SU-DHL-6 (cell line): Measurements from ENCODE around the gene CFAP68.
A peak's percentile ranks its signal among the peaks of the same experiment; 100 is the strongest.

Experiments
- H2AFZ ChIP-seq: fragments of 200-600 bp; sonication (generic); 2 replicates; pipeline ENCODE4 v1.6.1; 2014; ENCODE audit warnings: low read depth, mild to moderate bottlenecking, moderate library complexity, mixed read lengths, antibody characterized with exemption, low read length; ENCODE audit not compliant: severe bottlenecking
- H3F3A ChIP-seq: fragments of 200-600 bp; shearing (Covaris generic); 2 replicates; pipeline ENCODE4 v1.6.0; 2016; ENCODE audit warnings: antibody characterized with exemption, mild to moderate bottlenecking; ENCODE audit not compliant: insufficient read depth
- H3K27ac ChIP-seq: fragments of 200-600 bp; sonication (generic); 2 replicates; pipeline ENCODE4 v1.5.1; 2016; ENCODE audit warnings: low read depth, mild to moderate bottlenecking, low read length, moderate library complexity, mixed read lengths
- H3K27me3 ChIP-seq: fragments of 200-600 bp; sonication (generic), shearing (Covaris generic); 2 replicates; pipeline ENCODE4 v1.6.0; 2014; ENCODE audit warnings: mild to moderate bottlenecking, low read length
- H3K36me3 ChIP-seq: fragments of 200-600 bp; sonication (generic); 2 replicates; pipeline ENCODE4 v1.6.1; 2014; ENCODE audit warnings: mild to moderate bottlenecking, low read length, mixed read lengths
- H3K4me2 ChIP-seq: fragments of 300-600, 200-600 bp; shearing (Covaris generic), sonication (generic); 2 replicates; pipeline ENCODE4 v1.6.0; 2014; ENCODE audit warnings: low read length, low read depth, mild to moderate bottlenecking; ENCODE audit not compliant: poor library complexity, severe bottlenecking
- H3K4me3 ChIP-seq: fragments of 200-600 bp; sonication (generic); 2 replicates; pipeline ENCODE4 v1.5.1; 2014; ENCODE audit warnings: antibody characterized with exemption, low read length, mild to moderate bottlenecking, mixed read lengths; ENCODE audit not compliant: insufficient read depth, poor library complexity, severe bottlenecking
- H3K79me2 ChIP-seq: fragments of 200-600 bp; sonication (generic); 2 replicates; pipeline ENCODE4 v1.6.1; 2014; ENCODE audit warnings: mild to moderate bottlenecking, low read length, moderate library complexity; ENCODE audit not compliant: insufficient read depth
- H3K9ac ChIP-seq: fragments of 200-600 bp; sonication (generic); 2 replicates; pipeline ENCODE4 v1.7.0; 2014; ENCODE audit warnings: mild to moderate bottlenecking, low read length
- H3K9me2 ChIP-seq: fragments of 200-600 bp; sonication (generic); replicated peaks from 2 replicates; pipeline ENCODE4 v1.6.1; 2014; ENCODE audit warnings: low read length; ENCODE audit not compliant: insufficient read depth
- H3K9me3 ChIP-seq: fragments of 200-600 bp; sonication (generic); 2 replicates; pipeline ENCODE4 v1.6.1; 2014; ENCODE audit warnings: low read length, mixed read lengths; ENCODE audit not compliant: insufficient read depth
- H4K20me1 ChIP-seq: fragments of 200-600 bp; sonication (generic); 2 replicates; pipeline ENCODE4 v1.6.1; 2014; ENCODE audit warnings: low read depth, mild to moderate bottlenecking, antibody characterized with exemption, low read length, moderate library complexity, mixed read lengths
- CTCF ChIP-seq: fragments of 200-600 bp; sonication (generic); IDR thresholded peaks from one replicate; pipeline ENCODE4 v1.5.1; 2017; ENCODE audit warnings: antibody characterized with exemption, mild to moderate bottlenecking, low read length, moderate library complexity; ENCODE audit not compliant: insufficient read depth, poor library complexity, severe bottlenecking
- EZH2phosphoT487 ChIP-seq: fragments of 200-600 bp; sonication (generic), shearing (Covaris generic); conservative IDR thresholded peaks from 2 replicates; pipeline ENCODE4 v1.6.1; 2018; ENCODE audit warnings: mild to moderate bottlenecking, antibody characterized with exemption, low read length, moderate library complexity, mixed read lengths

Gene CFAP68

DNA sequence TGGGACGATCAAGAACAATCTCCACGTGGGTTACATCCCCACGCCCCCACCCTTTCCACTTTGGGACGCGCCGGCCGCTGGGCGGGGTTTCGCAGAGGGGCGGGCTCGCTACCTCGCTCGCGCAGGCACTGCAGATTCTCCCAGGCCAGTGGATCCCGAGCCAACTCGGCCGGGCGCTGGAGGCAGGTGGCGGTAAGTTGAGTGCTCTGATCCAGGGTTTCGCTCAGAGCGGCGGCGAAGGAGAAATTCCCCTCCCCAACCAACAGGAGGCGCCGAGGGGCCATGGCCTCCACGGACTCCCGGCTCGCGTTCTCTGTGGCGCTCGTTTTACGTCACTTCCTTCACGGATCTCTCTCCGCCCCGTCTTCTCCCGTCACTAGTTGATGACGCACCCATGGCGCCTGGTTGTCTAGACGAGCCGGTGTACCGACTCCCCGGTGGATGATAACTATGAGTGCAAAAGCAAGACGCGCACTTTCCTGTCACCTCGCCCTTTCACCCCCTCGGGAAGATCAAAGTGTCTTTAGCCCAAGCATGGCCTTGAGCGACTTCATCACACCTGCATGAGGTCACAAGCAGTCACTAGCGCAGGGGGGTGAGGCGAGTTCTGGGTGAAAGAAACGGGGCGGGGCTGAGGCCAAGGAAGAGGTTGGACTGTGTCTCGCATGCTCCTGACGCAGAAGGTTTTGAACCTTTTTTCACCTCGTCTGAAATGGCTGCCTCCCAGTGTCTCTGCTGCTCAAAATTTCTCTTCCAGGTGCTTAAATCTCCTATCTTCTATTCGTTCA, at the start of gene CFAP68, which contains the start of gene FDXACB1:
Gene CFAP68 (plus strand): TSS at position 693 of the 788 bp plus-strand sequence. CDS start 20 bp downstream, at position 713.
Gene FDXACB1 (minus strand): TSS at position 317 of the 788 bp plus-strand sequence. CDS start 33 bp downstream, at position 284.
- H3K27me3 ChIP-seq, result no peaks in the 10 kb centered on the region
- peak within 1 kb of the TSS; percentile 79 for H3K9ac ChIP-seq
- peaks cover 4% of the 10 kb centered on the region for H3F3A ChIP-seq
- H4K20me1 ChIP-seq, result no peaks in the 10 kb centered on the region
- no peaks in the 10 kb centered on the region for H3K9me2 ChIP-seq
- peak within 1 kb of the TSS; percentile 82 for H3K27ac ChIP-seq
- peak within 1 kb of the TSS; percentile 95 for H3K4me2 ChIP-seq
- 0 out of 2 replicates have a peak, but pooled peaks cover 11% of the 10 kb centered on the region for H3K79me2 ChIP-seq
- H3K9me3 ChIP-seq, result no peaks in the 10 kb centered on the region
- H2AFZ ChIP-seq, result peak within 1 kb of the TSS; percentile 87
- peak within 1 kb of the TSS; percentile 83 for H3K4me3 ChIP-seq
- no peaks in the 10 kb centered on the region for H3K36me3 ChIP-seq
- peak; percentile 93 for TF ChIP-seq CTCF
- no peak for TF ChIP-seq EZH2phosphoT487

- no peaks in the 10 kb centered on the region for H3K79me2 ChIP-seq
- no peak overlapping the region for H3K27ac ChIP-seq
- no peak overlapping the region for H2AFZ ChIP-seq
- H3K4me3 ChIP-seq, result no peak overlapping the region
- no peaks in the 10 kb centered on the region for H3K27me3 ChIP-seq
- no peaks in the 10 kb centered on the region for H4K20me1 ChIP-seq
- peaks cover 8% of the 10 kb centered on the region; the same call in 1 of the 2 replicates for H3K36me3 ChIP-seq
- TF ChIP-seq CTCF (no peak), EZH2phosphoT487 (no peak)
- no peak overlapping the region for H3K4me2 ChIP-seq
- H3F3A ChIP-seq, result no peaks in the 10 kb centered on the region
- H3K9ac ChIP-seq, result no peak overlapping the region
- H3K9me2 ChIP-seq, result no peaks in the 10 kb centered on the region
- H3K9me3 ChIP-seq, result no peaks in the 10 kb centered on the region
Observed at GRCh38 chr11:111833524-111833923, 45.8 kb upstream of the CFAP68 start.

DNA sequence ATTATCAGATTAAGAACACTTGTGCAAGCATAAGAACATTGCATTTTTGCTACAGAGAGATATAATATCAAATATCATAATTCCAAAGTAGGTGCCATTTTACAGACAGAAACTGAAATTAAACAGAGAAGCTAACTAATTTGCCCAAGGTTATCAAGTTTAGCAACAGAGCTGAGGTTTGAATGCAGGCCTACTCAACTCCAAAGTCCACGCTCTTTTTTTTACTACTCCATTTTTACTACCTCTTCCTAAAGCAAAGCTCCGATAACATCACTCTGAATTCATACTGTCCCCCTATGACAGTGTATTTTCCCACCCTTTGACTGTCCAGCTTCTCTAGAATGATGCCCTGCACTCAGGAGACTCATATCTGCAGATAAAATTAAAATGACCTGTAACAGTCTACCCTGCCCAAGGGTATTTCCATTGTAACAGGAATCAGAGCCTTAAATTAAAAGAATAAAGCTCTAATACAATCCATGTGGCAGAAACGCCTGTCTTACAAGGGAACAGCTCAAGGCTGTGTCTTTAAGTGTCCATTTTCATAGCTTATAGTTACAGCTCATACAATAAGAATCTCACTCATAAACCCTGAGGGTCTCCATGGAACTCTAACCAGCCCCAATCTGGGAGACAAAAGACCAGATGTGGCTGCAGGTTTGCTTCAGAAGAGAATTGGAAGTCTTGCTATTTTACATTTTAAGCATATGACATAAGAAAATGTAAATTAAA, 44.7 kb upstream of the CFAP68 start:
- no peak overlapping the region for H3K27ac ChIP-seq
- H3K79me2 ChIP-seq, result no peaks in the 10 kb centered on the region
- H3K9me2 ChIP-seq, result no peaks in the 10 kb centered on the region
- no peak overlapping the region for H3K4me3 ChIP-seq
- H4K20me1 ChIP-seq, result no peaks in the 10 kb centered on the region
- H3K4me2 ChIP-seq, result no peak overlapping the region
- H3K9ac ChIP-seq, result no peak overlapping the region
- H3F3A ChIP-seq, result no peaks in the 10 kb centered on the region
- TF ChIP-seq EZH2phosphoT487 (no peak), CTCF (no peak)
- H3K27me3 ChIP-seq, result no peaks in the 10 kb centered on the region
- peaks cover 8% of the 10 kb centered on the region; the same call in 1 of the 2 replicates for H3K36me3 ChIP-seq
- H2AFZ ChIP-seq, result no peak overlapping the region
- H3K9me3 ChIP-seq, result no peaks in the 10 kb centered on the region
